DOHH2 (cell line): ENCODE data around the gene PLXNB1.

Experiments used
- H3F3A ChIP-seq: fragments of 200-600 bp; sonication (generic), shearing (Covaris generic); 2 replicates; pipeline ENCODE4 v1.6.0; 2016; ENCODE audit warnings: antibody characterized with exemption, mild to moderate bottlenecking; ENCODE audit not compliant: control insufficient read depth, insufficient read depth
- H3K27ac ChIP-seq: fragments of 200-600 bp; sonication (generic); 2 replicates; pipeline ENCODE4 v1.5.1; 2014; ENCODE audit warnings: low read depth, mild to moderate bottlenecking, low read length, moderate library complexity
- H3K27me3 ChIP-seq: fragments of 200-600 bp; sonication (generic); 2 replicates; pipeline ENCODE4 v1.6.1; 2014; ENCODE audit warnings: mild to moderate bottlenecking, low read length, mixed read lengths; ENCODE audit not compliant: control insufficient read depth
- H3K36me3 ChIP-seq: fragments of 200-600 bp; sonication (generic); 2 replicates; pipeline ENCODE4 v1.6.1; 2014; ENCODE audit warnings: mild to moderate bottlenecking, low read length, moderate library complexity, mixed read lengths; ENCODE audit not compliant: control insufficient read depth
- H3K4me1 ChIP-seq: fragments of 200-600 bp; sonication (generic); 2 replicates; pipeline ENCODE4 v1.6.1; 2014; ENCODE audit warnings: mild to moderate bottlenecking, low read length, mixed read lengths; ENCODE audit not compliant: control insufficient read depth
- H3K4me2 ChIP-seq: fragments of 200-600 bp; sonication (generic); 2 replicates; pipeline ENCODE4 v1.6.0; 2014; ENCODE audit warnings: mild to moderate bottlenecking, low read length, moderate library complexity
- H3K4me3 ChIP-seq: fragments of 200-600 bp; sonication (generic); 2 replicates; pipeline ENCODE4 v1.5.1; 2014; ENCODE audit warnings: mild to moderate bottlenecking, low read length, mixed read lengths
- H3K79me2 ChIP-seq: fragments of 200-600 bp; sonication (generic); 2 replicates; pipeline ENCODE4 v1.6.1; 2014; ENCODE audit warnings: mild to moderate bottlenecking, low read length, mixed read lengths; ENCODE audit not compliant: control insufficient read depth
- H3K9me2 ChIP-seq: fragments of 200-600 bp; sonication (generic); replicated peaks from 2 replicates; pipeline ENCODE4 v1.6.1; 2014; ENCODE audit warnings: mild to moderate bottlenecking, low read length, mixed read lengths; ENCODE audit not compliant: control insufficient read depth
- H3K9me3 ChIP-seq: fragments of 200-600 bp; sonication (generic); 2 replicates; pipeline ENCODE4 v1.6.1; 2014; ENCODE audit warnings: antibody characterized with exemption, low read length, mixed read lengths; ENCODE audit not compliant: control insufficient read depth, insufficient read depth
- H4K20me1 ChIP-seq: fragments of 200-600 bp; sonication (generic); 2 replicates; pipeline ENCODE4 v1.6.0; 2014; ENCODE audit warnings: low read depth, mild to moderate bottlenecking, antibody characterized with exemption, low read length, moderate library complexity; ENCODE audit not compliant: control insufficient read depth, insufficient read depth
- EZH2phosphoT487 ChIP-seq: fragments of 200-600 bp; sonication (generic); IDR thresholded peaks from 2 replicates; pipeline ENCODE4 v1.6.1; 2017; ENCODE audit warnings: borderline replicate concordance, mild to moderate bottlenecking, antibody characterized with exemption, low read length, moderate library complexity, mixed read lengths
- TF ChIP-seq, protein P1 (sequence below): fragments of 200-600 bp; sonication (generic); IDR thresholded peaks from one replicate; pipeline ENCODE4 v1.5.1; 2014; ENCODE audit warnings: antibody characterized with exemption, mild to moderate bottlenecking, low read depth, low read length; ENCODE audit not compliant: poor library complexity, severe bottlenecking

PLXNB1 gene

GRCh38 chr3:48429317-48429959 lies 448 bp downstream of the PLXNB1 start:
- TF ChIP-seq, protein P1, sequence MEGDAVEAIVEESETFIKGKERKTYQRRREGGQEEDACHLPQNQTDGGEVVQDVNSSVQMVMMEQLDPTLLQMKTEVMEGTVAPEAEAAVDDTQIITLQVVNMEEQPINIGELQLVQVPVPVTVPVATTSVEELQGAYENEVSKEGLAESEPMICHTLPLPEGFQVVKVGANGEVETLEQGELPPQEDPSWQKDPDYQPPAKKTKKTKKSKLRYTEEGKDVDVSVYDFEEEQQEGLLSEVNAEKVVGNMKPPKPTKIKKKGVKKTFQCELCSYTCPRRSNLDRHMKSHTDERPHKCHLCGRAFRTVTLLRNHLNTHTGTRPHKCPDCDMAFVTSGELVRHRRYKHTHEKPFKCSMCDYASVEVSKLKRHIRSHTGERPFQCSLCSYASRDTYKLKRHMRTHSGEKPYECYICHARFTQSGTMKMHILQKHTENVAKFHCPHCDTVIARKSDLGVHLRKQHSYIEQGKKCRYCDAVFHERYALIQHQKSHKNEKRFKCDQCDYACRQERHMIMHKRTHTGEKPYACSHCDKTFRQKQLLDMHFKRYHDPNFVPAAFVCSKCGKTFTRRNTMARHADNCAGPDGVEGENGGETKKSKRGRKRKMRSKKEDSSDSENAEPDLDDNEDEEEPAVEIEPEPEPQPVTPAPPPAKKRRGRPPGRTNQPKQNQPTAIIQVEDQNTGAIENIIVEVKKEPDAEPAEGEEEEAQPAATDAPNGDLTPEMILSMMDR, result no peak
- TF ChIP-seq EZH2phosphoT487, result no peak
- peak overlapping the region; percentile 92 for H3K4me2 ChIP-seq
- H3K27ac ChIP-seq, result no peak overlapping the region
- H3K9me3 ChIP-seq, result no peaks in the 10 kb centered on the region
- peak overlapping the region; percentile 77 for H3K4me3 ChIP-seq
- H3F3A ChIP-seq, result no peaks in the 10 kb centered on the region
- H3K4me1 ChIP-seq, result peaks cover 9% of the 10 kb centered on the region
- H3K27me3 ChIP-seq, result peaks cover 16% of the 10 kb centered on the region
- H3K79me2 ChIP-seq, result no peaks in the 10 kb centered on the region
- no peaks in the 10 kb centered on the region for H3K9me2 ChIP-seq
- H4K20me1 ChIP-seq, result no peaks in the 10 kb centered on the region
- peaks cover 33% of the 10 kb centered on the region for H3K36me3 ChIP-seq

DNA sequence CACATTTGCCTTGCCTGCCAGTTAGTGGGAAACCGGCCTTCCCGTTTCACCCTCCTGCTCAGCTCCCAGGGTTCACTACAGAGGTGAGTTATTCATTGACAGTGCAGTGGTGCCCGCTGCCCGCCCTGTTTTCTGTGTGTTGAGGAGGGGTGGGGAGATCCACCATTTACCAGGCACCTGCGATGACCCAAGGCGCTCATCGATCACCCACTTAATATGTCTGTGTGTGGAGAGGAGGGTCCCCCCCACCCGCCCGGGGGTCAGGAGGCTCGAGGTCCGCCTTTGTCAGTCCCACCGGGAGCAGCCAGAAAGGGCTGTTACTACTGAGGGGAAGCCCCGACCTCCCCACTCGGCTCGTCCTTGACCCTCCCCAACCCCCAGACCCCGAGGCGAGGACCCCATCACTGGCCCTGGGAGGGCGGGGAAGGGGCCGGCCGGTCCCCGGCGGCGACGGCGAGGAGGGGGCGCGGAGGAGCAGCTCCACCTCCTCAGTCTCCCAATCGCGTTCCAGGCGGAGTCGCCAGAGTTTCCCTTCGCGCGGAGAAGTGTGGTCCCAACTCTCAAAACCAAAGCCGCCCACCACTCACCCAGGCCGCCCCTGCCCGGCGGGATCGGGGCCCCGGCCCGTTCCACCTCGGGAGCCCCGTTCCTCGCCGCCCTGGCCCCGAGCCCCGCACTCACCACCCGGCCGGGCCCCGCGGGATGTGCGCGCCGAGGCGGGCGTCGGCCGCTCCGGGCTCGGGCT lies 1.1 kb downstream of the PLXNB1 start:
- Histone ChIP-seq H4K20me1 (no peaks in the 10 kb centered on the region), H3K9me2 (no peaks in the 10 kb centered on the region), H3K4me1 (peaks cover 9% of the 10 kb centered on the region), H3K4me3 (peak overlapping the region; percentile 77), H3K79me2 (no peaks in the 10 kb centered on the region), H3K36me3 (peaks cover 27% of the 10 kb centered on the region), H3K27me3 (peaks cover 16% of the 10 kb centered on the region), H3K4me2 (peak overlapping the region; percentile 92), H3K27ac (no peak overlapping the region), H3K9me3 (no peaks in the 10 kb centered on the region), H3F3A (no peaks in the 10 kb centered on the region)
- TF ChIP-seq, protein P1, result no peak
- TF ChIP-seq EZH2phosphoT487, result peak; percentile 96; the same call in 1 of the 2 replicates

GRCh38 chr3:48428088-48428571 lies 1.8 kb downstream of the PLXNB1 start:
- Histone ChIP-seq H3K4me3 (no peak overlapping the region), H3K79me2 (no peaks in the 10 kb centered on the region), H3K4me1 (peaks cover 9% of the 10 kb centered on the region), H3K27me3 (peaks cover 16% of the 10 kb centered on the region), H3K9me2 (no peaks in the 10 kb centered on the region), H3F3A (no peaks in the 10 kb centered on the region), H3K36me3 (peaks cover 20% of the 10 kb centered on the region), H3K4me2 (no peak overlapping the region), H3K9me3 (no peaks in the 10 kb centered on the region), H4K20me1 (no peaks in the 10 kb centered on the region), H3K27ac (no peak overlapping the region)
- TF ChIP-seq, protein P1, result no peak
- no peak for TF ChIP-seq EZH2phosphoT487
